HepG2 (cell line): Measurements from ENCODE around the gene PIGC. TPM values are rescaled to one million over a fixed set of nuclear protein-coding genes. Genes with fewer than 3 reads are reported as not detected.

Experiments used
- ATAC-seq: fragments of 200-7000 bp; cut with Tn5 transposase; 3 replicates; pipeline ENCODE4 v1.9.1; 2020; ENCODE audit warnings: mild to moderate bottlenecking, moderate library complexity
- BruUV-seq: library from RNA; stranded (reverse); fragments of 400-500 nt; replicated peaks from 2 replicates; lab custom pipeline; 2021; lab: Mats Ljungman, UMichigan
- CTCF ChIA-PET: fragments of 300-600 bp; formaldehyde crosslinking; extraction: SDS; loops from one replicate; lab custom pipeline; 2021; ENCODE audit warnings: low total read pairs, inconsistent platforms, low intra/inter-chr PET ratio; lab: Yijun Ruan, JAX
- POLR2A ChIA-PET: fragments of 350-600 bp; sonication (Branson Sonifier 250); formaldehyde crosslinking; loops from one replicate; lab custom pipeline; 2020; ENCODE audit warnings: antibody characterized with exemption, inconsistent platforms; lab: Yijun Ruan, JAX
- DNase-seq: peaks from one replicate; pipeline ENCODE4 v3.0.0-alpha.2; 2015; ENCODE audit warnings: low spot score
- FAIRE-seq: peaks from 3 replicates; lab custom pipeline; 2011; peaks lifted over from hg19 to GRCh38; lab: Jason Lieb, UNC
- H2AFZ ChIP-seq: one replicate; pipeline ENCODE4 v1.6.1; 2011; ENCODE audit warnings: low read length, inconsistent platforms
- H3K27ac ChIP-seq: fragments of 300-600 bp; 3 replicates; pipeline ENCODE4 v1.8.0; 2011; ENCODE audit warnings: mixed run types, mild to moderate bottlenecking, mixed read lengths, low read length, inconsistent platforms; ENCODE audit not compliant: insufficient read depth; ENCODE audit errors: extremely low read length
- H3K27me3 ChIP-seq, 2 experiments: fragments of 200-600 bp in 1 of 2; 2 replicates in 1 of 2; 3 replicates in 1 of 2; pipeline versions ENCODE4 v1.6.0 to v1.8.0; 2011; ENCODE audit warnings: low read length in 2 of 2, mild to moderate bottlenecking in 2 of 2, moderate library complexity in 2 of 2, inconsistent platforms in 1 of 2; ENCODE audit not compliant: insufficient read depth in 2 of 2, control insufficient read depth in 1 of 2
- H3K36me3 ChIP-seq, 2 experiments: fragments of 200-600 bp in 1 of 2; replicated peaks in 1 of 2; 2 replicates in 1 of 2; 3 replicates in 1 of 2; pipeline versions ENCODE4 v1.5.1 to v1.8.0; 2011; ENCODE audit warnings: low read length in 2 of 2, inconsistent platforms in 1 of 2; ENCODE audit not compliant: insufficient read depth in 2 of 2, control insufficient read depth in 1 of 2
- H3K4me1 ChIP-seq: 2 replicates; pipeline ENCODE4 v1.5.1; 2012; ENCODE audit warnings: low read length, inconsistent platforms; ENCODE audit not compliant: insufficient read depth
- H3K4me2 ChIP-seq: 2 replicates; pipeline ENCODE4 v1.6.0; 2011; ENCODE audit warnings: low read depth, low read length, inconsistent platforms
- H3K4me3 ChIP-seq, 3 experiments: fragments of 200-600 bp in 1 of 3; sonication (generic), shearing (Covaris generic) in 1 of 3; replicated peaks in 1 of 3; 2 replicates each; pipeline ENCODE4 v1.5.1; 2011 to 2016; ENCODE audit warnings: low read length in 3 of 3, inconsistent platforms in 2 of 3, low read depth in 2 of 3, mild to moderate bottlenecking in 2 of 3, control low read depth in 1 of 3, mixed read lengths in 1 of 3; ENCODE audit not compliant: insufficient read depth in 1 of 3
- H3K79me2 ChIP-seq: one replicate; pipeline ENCODE4 v1.6.1; 2011; ENCODE audit warnings: low read length, inconsistent platforms; ENCODE audit not compliant: insufficient read depth
- H3K9ac ChIP-seq: 2 replicates; pipeline ENCODE4 v1.6.0; 2011; ENCODE audit warnings: mild to moderate bottlenecking, low read depth, low read length, inconsistent platforms; ENCODE audit not compliant: insufficient read depth
- H3K9me3 ChIP-seq: 2 replicates; pipeline ENCODE4 v1.5.1; 2012; ENCODE audit warnings: mild to moderate bottlenecking, low read length
- H4K20me1 ChIP-seq: 2 replicates; pipeline ENCODE4 v1.6.0; 2011; ENCODE audit warnings: inconsistent platforms, mild to moderate bottlenecking, low read length, moderate library complexity; ENCODE audit not compliant: insufficient read depth
- CBFB ChIP-seq: sonication (generic); formaldehyde crosslinking; IDR thresholded peaks from 2 replicates; pipeline ENCODE4 v1.4.0; 2020; ENCODE audit warnings: missing genetic modification reagents
- DMAP1 ChIP-seq: IDR thresholded peaks from 2 replicates; pipeline ENCODE4 v1.6.1; 2016
- GATAD1 ChIP-seq: IDR thresholded peaks from 2 replicates; pipeline ENCODE4 v1.6.1; 2016; ENCODE audit warnings: missing genetic modification reagents, missing compliant biosample characterization
- PRMT3 ChIP-seq: sonication (generic); formaldehyde crosslinking; IDR thresholded peaks from 2 replicates; pipeline ENCODE4 v1.8.1; 2022; ENCODE audit warnings: low read depth, mild to moderate bottlenecking, moderate library complexity, missing genetic modification reagents, borderline replicate concordance
- SPEN ChIP-seq: sonication (generic); formaldehyde crosslinking; IDR thresholded peaks from 2 replicates; pipeline ENCODE4 v1.5.1; 2020; ENCODE audit warnings: low read depth, mild to moderate bottlenecking, missing genetic modification reagents
- ZNF619 ChIP-seq: sonication (generic); formaldehyde crosslinking; IDR thresholded peaks from 2 replicates; pipeline ENCODE4 v1.4.0; 2020; ENCODE audit warnings: mild to moderate bottlenecking, missing genetic modification reagents
- WGBS: methylation state at CpG from one replicate; pipeline ENCODE4 v1.1.6; 2017; ENCODE audit warnings: low lambda C conversion rate; 5-methylcytosine and 5-hydroxymethylcytosine counted together
- in situ Hi-C: cut with HindIII; loops from 2 replicates; pipeline ENCODE4 v1.10.0; 2017; ENCODE audit warnings: low pct_unique_long_range_greater_than_20kb; ENCODE audit not compliant: extremely low pct_ligation_motif_present
- intact Hi-C: fragments of 100-400 bp; cut with micrococcal nuclease; formaldehyde crosslinking; loops from one replicate; pipeline ENCODE4 v1.10.0; 2022; ENCODE audit not compliant: unreplicated experiment
- polyA plus RNA-seq, 8 experiments: library from polyadenylated mRNA; depleted of rRNA in 3 of 8; stranded (reverse) in 7 of 8; unstranded in 1 of 8; fragments of >200 nt; fragmentation: Illumina TruSeq in 4 of 8; extraction: Trizol in 4 of 8; gene quantifications; 2 replicates each; pipeline versions ENCODE4 v1.2.1 to v1.2.3, GENCODE V29; 2011 to 2016; ENCODE audit warnings: low read depth in 4 of 8, missing spikeins in 1 of 8, mixed read lengths in 1 of 8; ENCODE audit not compliant: insufficient read depth in 1 of 8
- total RNA-seq, 5 experiments: library from RNA; depleted of rRNA; stranded (reverse); fragments of >200 nt; fragmentation: Illumina TruSeq; extraction: Trizol; gene quantifications; 2 replicates each; pipeline ENCODE4 v1.2.3, GENCODE V29; 2016; ENCODE audit warnings: low read depth in 1 of 5
- TF ChIP-seq, protein P1 (sequence below): sonication (generic); formaldehyde crosslinking; IDR thresholded peaks from 2 replicates; pipeline ENCODE4 v1.4.0; 2020; ENCODE audit warnings: missing genetic modification reagents, borderline replicate concordance
- TF ChIP-seq, protein P2 (sequence below): sonication (generic); formaldehyde crosslinking; conservative IDR thresholded peaks from 2 replicates; pipeline ENCODE4 v1.8.0; 2022; ENCODE audit warnings: missing genetic modification reagents
- TF ChIP-seq, protein P3 (sequence below): sonication (generic); formaldehyde crosslinking; IDR thresholded peaks from 2 replicates; pipeline ENCODE4 v1.4.0; 2020; ENCODE audit warnings: mild to moderate bottlenecking, missing genetic modification reagents
- TF ChIP-seq, protein P4 (sequence below): IDR thresholded peaks from 2 replicates; pipeline ENCODE4 v1.6.1; 2016; ENCODE audit warnings: low read depth, control low read depth
- TF ChIP-seq, protein P5 (sequence below): sonication (generic); formaldehyde crosslinking; IDR thresholded peaks from 2 replicates; pipeline ENCODE4 v1.4.0; 2020; ENCODE audit warnings: low read depth, mild to moderate bottlenecking, missing genetic modification reagents

The PIGC gene
- total and polyA plus RNA-seq, 2 of the 13 experiments (the other 11 are each of a cell fraction or from before 2014, with no cell fraction given), result 26.7 to 29.5 TPM

DNA sequence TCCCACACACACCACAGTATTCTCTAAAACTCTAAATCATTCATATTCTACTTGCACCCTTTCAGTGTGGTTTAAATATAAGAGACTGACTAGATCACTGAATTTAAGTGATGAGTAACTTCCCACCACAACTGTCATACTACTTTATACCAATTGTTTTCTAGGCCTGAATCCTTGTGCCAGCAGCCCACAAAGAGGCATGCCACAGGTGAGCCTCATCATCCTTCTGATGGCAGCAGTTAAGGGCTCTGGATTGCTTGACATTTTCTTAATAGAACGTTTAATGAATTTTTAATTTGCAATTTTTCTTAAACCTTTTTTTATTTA, 13.8 kb downstream of the PIGC start:
- Histone ChIP-seq H3K27ac (no peak overlapping the region), H3K27me3 (no peaks in the 10 kb centered on the region), H3K36me3 (no peaks in the 10 kb centered on the region), H3K9ac (no peak overlapping the region), H3K79me2 (no peaks in the 10 kb centered on the region), H4K20me1 (no peaks in the 10 kb centered on the region), H3K9me3 (no peaks in the 10 kb centered on the region), H3K4me1 (peaks cover 20% of the 10 kb centered on the region), H2AFZ (no peak overlapping the region), H3K4me3 (no peak overlapping the region), H3K4me2 (no peak overlapping the region)
- ATAC-seq, result no peak
- WGBS, result 43% methylated on average over 1 of the region's 1 CpG
- ChIA-PET POLR2A (no interaction called here), CTCF (interaction anchor here (1.5 to 2.2 kb wide), 4 partner anchors 14 to 427 kb away, joined by 6 to 19 read pairs (median 15); partner anchors contain the start of gene PIGC)
- no TSS peak for BruUV-seq
- TF ChIP-seq, protein P1, sequence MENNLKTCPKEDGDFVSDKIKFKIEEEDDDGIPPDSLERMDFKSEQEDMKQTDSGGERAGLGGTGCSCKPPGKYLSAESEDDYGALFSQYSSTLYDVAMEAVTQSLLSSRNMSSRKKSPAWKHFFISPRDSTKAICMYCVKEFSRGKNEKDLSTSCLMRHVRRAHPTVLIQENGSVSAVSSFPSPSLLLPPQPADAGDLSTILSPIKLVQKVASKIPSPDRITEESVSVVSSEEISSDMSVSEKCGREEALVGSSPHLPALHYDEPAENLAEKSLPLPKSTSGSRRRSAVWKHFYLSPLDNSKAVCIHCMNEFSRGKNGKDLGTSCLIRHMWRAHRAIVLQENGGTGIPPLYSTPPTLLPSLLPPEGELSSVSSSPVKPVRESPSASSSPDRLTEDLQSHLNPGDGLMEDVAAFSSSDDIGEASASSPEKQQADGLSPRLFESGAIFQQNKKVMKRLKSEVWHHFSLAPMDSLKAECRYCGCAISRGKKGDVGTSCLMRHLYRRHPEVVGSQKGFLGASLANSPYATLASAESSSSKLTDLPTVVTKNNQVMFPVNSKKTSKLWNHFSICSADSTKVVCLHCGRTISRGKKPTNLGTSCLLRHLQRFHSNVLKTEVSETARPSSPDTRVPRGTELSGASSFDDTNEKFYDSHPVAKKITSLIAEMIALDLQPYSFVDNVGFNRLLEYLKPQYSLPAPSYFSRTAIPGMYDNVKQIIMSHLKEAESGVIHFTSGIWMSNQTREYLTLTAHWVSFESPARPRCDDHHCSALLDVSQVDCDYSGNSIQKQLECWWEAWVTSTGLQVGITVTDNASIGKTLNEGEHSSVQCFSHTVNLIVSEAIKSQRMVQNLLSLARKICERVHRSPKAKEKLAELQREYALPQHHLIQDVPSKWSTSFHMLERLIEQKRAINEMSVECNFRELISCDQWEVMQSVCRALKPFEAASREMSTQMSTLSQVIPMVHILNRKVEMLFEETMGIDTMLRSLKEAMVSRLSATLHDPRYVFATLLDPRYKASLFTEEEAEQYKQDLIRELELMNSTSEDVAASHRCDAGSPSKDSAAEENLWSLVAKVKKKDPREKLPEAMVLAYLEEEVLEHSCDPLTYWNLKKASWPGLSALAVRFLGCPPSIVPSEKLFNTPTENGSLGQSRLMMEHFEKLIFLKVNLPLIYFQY (CRISPR knock-in tag), result no peak
- TF ChIP-seq CBFB (CRISPR knock-in tag) (no peak), ZNF619 (CRISPR knock-in tag) (no peak), DMAP1 (CRISPR knock-in tag) (no peak), SPEN (no peak), GATAD1 (CRISPR knock-in tag) (no peak), PRMT3 (no peak)
- TF ChIP-seq, protein P2, sequence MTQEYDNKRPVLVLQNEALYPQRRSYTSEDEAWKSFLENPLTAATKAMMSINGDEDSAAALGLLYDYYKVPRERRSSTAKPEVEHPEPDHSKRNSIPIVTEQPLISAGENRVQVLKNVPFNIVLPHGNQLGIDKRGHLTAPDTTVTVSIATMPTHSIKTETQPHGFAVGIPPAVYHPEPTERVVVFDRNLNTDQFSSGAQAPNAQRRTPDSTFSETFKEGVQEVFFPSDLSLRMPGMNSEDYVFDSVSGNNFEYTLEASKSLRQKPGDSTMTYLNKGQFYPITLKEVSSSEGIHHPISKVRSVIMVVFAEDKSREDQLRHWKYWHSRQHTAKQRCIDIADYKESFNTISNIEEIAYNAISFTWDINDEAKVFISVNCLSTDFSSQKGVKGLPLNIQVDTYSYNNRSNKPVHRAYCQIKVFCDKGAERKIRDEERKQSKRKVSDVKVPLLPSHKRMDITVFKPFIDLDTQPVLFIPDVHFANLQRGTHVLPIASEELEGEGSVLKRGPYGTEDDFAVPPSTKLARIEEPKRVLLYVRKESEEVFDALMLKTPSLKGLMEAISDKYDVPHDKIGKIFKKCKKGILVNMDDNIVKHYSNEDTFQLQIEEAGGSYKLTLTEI, result no peak
- TF ChIP-seq, protein P3, sequence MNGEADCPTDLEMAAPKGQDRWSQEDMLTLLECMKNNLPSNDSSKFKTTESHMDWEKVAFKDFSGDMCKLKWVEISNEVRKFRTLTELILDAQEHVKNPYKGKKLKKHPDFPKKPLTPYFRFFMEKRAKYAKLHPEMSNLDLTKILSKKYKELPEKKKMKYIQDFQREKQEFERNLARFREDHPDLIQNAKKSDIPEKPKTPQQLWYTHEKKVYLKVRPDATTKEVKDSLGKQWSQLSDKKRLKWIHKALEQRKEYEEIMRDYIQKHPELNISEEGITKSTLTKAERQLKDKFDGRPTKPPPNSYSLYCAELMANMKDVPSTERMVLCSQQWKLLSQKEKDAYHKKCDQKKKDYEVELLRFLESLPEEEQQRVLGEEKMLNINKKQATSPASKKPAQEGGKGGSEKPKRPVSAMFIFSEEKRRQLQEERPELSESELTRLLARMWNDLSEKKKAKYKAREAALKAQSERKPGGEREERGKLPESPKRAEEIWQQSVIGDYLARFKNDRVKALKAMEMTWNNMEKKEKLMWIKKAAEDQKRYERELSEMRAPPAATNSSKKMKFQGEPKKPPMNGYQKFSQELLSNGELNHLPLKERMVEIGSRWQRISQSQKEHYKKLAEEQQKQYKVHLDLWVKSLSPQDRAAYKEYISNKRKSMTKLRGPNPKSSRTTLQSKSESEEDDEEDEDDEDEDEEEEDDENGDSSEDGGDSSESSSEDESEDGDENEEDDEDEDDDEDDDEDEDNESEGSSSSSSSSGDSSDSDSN (CRISPR knock-in tag), result no peak
- TF ChIP-seq, protein P4, sequence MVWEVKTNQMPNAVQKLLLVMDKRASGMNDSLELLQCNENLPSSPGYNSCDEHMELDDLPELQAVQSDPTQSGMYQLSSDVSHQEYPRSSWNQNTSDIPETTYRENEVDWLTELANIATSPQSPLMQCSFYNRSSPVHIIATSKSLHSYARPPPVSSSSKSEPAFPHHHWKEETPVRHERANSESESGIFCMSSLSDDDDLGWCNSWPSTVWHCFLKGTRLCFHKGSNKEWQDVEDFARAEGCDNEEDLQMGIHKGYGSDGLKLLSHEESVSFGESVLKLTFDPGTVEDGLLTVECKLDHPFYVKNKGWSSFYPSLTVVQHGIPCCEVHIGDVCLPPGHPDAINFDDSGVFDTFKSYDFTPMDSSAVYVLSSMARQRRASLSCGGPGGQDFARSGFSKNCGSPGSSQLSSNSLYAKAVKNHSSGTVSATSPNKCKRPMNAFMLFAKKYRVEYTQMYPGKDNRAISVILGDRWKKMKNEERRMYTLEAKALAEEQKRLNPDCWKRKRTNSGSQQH, result no peak
- TF ChIP-seq, protein P5, sequence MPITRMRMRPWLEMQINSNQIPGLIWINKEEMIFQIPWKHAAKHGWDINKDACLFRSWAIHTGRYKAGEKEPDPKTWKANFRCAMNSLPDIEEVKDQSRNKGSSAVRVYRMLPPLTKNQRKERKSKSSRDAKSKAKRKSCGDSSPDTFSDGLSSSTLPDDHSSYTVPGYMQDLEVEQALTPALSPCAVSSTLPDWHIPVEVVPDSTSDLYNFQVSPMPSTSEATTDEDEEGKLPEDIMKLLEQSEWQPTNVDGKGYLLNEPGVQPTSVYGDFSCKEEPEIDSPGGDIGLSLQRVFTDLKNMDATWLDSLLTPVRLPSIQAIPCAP (CRISPR knock-in tag), result no peak
- no peak for FAIRE-seq
- intact Hi-C loops (no loop called here), in situ Hi-C loops (no loop called here)
- no peak for DNase-seq
